IMR-90 (cell line): ENCODE measurements around the gene ITPK1.

Source experiments
- CTCF ChIP-seq: conservative IDR thresholded peaks from 2 replicates; pipeline ENCODE4 v1.5.1; 2012; ENCODE audit warnings: mild to moderate bottlenecking, low read depth, low read length, improper control_type of control experiment
- SMC3 ChIP-seq: fragments of 150-350 bp; IDR thresholded peaks from 2 replicates; pipeline ENCODE4 v1.6.1; 2016; ENCODE audit warnings: low read depth, mild to moderate bottlenecking, antibody characterized with exemption, low read length, moderate library complexity
- USF2 ChIP-seq: fragments of 150-350 bp; IDR thresholded peaks from 2 replicates; pipeline ENCODE4 v1.6.1; 2017; ENCODE audit warnings: mild to moderate bottlenecking, antibody characterized with exemption, low read length, low read depth

- TF ChIP-seq SMC3 (no peak), CTCF (no peak), USF2 (no peak)
These were observed 98.4 kb downstream of the ITPK1 start for GRCh38 chr14:93017301-93017797.
